RKO (cell line): ENCODE measurements around the gene CA10.
A peak's percentile ranks its signal among the peaks of the same experiment; 100 is the strongest.

ENCODE experiments used
- DNase-seq: peaks from one replicate; pipeline ENCODE4 v3.0.0-alpha.2; 2016; ENCODE audit warnings: low spot score

CA10 gene

DNA sequence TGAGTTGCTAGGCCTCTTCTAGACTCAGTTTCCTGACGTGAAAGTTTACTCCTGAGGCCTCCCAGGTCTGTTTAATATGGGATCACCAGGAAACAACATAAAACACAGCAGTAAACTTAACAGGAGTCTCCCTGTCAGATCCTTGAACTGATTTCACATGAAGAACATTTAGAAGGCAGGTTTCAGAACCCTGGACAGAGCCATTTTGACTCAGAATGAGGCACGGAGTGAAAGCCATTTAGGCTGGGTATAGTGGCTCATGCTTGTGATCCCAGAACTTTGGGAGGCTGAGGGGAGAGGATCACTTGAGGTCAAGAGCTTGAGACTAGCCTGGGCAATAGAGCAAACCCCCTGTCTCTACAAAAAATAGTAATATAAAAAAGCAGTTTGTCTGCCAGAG, 289.1 kb downstream of the CA10 start:
- DNase-seq: peak; percentile 55

DNA sequence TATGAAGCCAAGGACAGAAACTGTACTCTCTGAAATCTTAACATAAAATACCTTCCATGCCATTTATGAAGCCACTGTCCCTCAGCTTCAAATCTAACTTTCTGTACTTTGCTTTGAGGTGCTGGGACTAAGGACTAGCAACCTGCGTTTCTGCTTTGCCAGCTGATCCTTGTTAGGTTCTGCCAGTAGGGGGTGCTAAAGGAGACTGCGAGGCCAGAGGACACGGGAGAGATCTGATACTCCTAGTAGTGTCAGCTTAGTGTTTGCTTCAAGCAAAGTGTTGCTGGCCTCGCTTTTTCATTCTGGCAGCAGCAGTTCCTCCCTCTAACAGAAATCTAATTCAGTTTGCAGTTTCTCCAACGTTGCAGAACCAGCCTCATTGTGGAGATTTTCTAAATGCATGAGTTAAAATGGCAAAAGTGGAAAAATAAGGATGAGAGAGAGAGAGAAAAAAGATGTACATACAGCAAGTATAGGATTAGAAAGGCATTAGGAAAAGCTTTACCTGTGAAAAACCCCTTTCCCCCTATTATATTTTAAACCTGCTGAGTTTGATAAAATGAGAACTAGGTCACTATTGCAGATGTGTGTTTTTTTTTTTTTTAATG, 297.5 kb downstream of the CA10 start:
- DNase-seq: no peak

DNA sequence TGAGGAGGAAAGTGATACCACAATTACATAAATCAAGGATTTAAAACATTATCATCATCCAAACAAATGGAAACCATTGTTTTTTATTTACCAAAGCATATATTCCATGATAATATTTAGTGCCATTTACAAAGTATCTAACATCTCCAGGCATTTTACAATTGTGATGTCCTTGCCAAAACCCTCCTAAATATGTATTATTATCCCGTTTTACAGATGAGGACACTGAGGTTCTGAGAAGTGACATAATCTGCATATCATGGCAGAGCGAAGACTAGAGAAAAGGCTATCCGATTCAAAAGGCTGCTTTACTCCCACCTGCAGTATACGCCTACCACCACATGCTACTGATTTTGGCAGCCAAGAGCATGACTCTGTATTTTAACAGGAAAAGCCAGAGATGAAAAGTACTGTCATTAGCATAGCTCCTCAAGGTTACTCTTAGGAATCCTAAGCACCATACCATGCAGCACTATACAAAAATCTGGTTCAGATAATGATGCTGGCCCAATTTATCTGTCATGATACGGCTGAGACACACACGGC, 301.4 kb downstream of the CA10 start:
- DNase-seq: peak; percentile 10

DNA sequence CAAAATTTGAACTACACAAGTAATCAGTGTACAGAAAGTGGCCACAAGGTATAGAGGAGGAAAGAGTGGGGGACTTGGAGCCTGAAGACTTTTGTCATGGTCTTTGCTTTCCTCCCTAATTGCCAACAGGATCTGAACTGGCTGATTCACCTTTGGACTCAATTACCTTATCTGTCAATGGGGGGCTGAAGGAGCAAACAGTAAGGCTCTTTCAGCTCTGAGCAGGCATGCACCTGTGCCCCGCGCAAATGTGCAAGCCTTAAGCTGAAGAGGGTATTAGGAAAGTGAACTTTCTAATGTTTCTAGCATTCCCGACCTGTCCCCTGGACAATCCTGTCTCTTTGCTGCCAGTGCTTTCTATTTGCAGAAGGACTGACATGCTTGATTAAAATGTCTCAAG, 302.7 kb downstream of the CA10 start:
- no peak for DNase-seq

DNA sequence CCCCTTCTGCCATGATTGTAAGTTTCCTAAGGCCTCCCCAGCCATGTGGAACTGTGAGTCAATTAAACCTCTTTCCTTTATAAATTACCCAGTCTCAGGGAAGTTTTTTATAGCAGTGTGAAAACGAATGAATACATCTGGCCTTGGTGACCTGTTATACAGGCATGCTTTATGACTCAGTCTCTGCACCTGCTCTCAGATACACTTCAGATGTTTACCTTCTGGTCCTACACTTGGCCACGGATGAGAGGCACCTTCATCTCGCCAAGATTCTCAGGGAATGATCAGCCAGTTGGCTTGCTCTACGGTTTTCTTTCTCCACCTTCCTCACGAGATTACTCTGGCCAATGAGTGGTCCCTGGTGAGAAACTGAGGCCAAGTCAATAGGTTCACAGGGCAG, 304.7 kb downstream of the CA10 start:
- no peak for DNase-seq

DNA sequence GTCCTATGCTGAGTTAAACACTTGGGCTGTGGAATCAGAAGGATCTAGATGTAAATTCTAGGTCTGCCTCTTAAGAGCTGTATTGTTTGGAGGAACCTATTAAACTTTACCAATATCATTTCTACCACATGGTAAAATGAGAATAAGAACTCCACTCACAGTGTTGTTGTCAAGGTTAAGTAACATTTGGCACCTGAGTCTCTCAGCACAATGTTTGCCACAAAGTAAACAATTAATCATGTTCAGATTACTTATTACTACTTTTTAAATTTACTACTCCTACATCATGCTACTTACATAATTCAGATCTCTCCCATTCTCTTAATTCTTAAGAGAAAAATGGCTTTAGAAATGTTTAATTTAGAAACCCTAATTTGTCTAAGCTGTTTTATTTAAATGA, 305.9 kb downstream of the CA10 start:
- DNase-seq: no peak

DNA sequence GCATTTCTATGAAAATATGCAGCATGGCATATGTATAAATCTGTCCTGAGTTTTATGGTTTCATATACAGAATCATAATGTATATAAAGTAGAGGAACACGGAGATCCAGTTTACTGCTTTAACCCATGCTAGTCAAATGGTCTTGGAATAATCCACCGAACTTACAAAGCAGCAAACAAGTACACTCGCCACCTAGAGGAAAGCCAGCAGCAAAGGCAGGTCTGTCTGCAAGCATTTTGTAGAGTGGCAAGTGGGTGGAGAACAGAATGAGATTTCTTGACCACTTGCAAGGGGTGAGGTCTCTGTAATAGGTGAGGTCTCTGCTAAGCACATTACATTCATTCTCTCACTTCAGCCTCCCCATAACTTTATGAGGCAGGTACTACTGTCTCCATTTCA, 308.3 kb downstream of the CA10 start:
- DNase-seq: peak; percentile 36

DNA sequence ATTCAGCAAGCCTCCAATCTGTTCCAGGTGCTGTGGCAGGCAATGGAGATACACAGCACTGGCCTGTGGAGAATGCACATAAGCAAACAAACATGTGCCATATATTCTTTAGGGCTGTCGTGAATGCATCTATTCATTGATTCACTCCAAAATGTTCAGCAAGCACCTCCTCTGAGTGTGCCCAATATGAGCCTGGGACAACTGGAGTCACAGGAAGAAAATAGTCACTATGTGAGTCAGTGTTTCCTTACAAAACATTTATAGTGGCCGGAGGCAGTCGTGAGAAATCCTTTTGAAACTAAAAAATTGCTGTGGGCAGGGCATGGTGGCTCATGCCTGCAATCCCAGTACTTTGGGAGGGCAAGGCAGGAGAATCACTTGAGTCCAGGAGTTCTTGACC, 310.1 kb downstream of the CA10 start:
- peak; percentile 36 for DNase-seq

DNA sequence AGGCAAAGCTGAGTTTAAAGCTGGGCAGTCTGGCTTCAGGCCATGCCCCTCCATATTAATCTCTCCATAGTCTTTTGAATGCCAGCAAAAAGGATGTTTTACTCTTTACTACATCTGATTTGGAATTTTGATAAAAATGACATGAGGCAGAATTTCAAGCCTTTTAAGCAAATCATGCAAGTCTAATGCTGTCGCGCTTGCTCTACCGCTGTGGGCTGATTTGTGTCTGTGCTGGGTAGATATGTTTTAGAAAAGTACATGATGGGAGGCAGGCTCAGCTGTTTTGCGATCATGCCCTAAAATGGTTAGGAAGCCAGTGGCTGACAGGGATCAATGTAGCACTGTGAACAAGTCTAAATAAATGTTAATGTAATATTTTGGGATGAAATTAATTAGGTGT, 311.9 kb downstream of the CA10 start:
- no peak for DNase-seq

DNA sequence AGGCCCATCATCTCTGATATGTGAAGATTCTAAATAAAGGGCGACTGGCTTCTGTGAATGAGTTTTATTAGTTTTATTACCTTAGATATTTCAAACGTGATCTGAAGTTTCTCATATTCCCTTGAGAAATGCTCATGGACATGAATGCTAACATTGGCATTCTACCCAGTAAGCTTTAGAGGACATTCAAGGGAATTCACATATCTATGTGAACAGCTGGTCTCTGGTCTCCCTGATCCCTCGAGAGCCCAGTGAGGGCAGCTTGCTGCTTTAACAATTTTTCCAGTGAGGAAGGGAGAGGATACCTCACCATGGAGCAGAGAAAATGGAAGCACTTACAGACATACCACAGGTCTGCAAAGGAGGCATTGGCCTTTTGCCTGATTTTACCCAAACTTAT, 312.7 kb downstream of the CA10 start:
- DNase-seq: no peak

DNA sequence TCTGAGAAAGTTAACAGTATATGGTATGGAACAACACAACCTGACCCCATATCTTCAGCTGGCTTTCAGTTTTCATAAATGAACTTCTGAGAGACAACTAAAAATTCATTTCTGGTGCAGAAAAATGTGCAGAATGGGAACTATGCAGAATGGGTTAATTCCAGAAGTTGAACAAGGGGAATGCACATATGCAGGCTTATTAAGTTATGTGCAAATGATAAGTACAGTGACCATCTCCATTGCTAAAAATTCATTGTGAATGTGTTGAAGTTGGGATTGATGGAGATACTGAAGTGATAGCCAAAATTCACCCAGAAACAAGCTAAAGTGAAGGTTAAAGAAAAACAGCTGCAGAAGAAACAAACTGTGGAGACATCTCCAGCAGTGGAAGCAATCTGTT, 315.8 kb downstream of the CA10 start:
- DNase-seq: no peak

DNA sequence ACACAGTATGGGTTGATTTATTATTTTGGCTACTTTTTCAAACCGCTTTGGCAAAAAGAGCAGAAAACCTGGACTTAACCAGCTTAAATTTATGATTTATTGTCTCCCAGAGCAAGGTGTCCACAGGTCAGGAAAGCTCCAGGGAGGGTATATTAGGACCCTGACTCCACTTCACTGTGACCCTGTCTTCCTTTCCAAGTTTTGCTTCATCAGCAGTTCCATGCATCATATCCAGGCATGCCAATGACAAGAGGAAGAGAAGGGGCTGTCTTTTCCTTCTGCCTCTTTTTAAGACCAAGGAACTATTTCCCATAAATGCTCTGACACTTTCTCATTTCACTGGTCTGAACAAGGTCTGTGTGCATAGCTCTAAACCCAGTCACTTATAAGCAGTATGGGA, 316.8 kb downstream of the CA10 start:
- DNase-seq: no peak

DNA sequence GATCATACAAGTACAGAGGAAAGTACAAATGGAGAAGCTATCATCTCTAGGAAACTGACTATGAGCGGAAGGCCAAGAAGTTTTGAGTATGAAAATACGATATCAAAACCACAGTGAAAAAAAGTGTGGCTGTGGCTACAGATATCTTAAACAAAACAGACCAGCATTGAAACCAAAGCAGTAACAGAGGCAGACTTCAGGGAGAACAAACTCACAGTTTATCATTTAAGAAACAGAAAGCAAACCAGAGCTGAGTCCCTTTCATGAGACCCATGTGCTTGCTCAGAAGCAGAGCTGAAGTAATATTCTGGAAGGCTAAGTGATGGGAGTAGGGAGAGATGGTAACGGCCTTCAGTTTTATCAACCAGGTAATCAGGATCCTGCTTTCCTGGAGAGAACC, 317.8 kb downstream of the CA10 start:
- no peak for DNase-seq

DNA sequence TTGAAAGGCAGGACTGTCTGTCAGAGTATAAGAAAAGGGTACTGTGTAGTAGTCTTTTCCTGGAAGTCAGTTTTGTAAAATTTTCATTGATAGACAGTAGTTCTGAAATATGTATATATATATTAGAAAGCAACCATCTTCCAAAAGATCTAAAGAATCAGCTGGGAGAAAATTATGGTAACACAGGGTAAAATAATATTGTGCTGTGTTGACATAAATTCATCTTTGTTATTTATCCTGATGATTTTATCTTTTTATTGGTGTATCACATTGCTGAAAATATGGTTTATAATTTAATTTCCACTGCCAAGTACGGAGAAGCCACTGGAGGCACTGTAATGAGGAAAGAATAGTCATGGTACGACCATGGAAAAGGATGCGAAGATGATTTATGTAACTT, 324.9 kb downstream of the CA10 start:
- no peak for DNase-seq

DNA sequence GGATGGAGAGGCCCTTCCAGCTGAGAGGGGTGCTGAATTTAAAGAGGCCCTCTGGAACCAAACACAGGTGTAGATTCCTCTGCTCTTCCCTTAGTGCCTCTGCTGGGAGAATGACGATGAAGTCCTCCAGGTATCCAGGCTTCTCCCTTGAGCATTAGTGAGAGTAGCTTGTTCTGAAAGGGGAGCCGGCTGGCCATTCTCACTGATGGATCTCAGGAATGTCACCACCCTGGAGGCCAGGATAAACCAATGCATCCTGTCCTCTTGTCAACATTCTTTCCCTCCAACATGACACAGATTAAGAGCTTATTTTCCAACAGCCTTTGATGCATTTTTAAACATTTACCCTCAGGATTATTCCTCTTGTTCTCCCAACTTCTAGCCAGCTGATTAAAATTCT, 325.5 kb downstream of the CA10 start:
- no peak for DNase-seq

DNA sequence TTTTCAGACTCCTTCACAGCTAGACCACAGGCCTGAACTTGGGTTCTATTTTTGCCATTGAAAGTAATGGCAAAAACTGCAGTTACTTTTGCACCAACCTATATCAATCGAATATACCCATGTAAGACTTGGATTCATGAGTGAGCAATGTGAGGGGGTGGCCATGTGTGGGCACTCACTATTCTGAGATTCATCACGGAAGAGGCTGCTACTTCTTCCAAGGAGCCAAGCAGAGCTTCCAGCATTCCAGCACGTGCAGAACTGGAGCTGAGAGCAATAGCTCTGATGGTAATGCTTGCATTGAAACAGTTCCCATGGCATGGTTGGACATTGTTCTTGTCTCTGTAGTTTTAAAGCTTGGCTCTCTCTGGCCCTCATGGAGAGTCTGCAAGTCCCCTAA, 327.6 kb downstream of the CA10 start:
- DNase-seq: no peak

DNA sequence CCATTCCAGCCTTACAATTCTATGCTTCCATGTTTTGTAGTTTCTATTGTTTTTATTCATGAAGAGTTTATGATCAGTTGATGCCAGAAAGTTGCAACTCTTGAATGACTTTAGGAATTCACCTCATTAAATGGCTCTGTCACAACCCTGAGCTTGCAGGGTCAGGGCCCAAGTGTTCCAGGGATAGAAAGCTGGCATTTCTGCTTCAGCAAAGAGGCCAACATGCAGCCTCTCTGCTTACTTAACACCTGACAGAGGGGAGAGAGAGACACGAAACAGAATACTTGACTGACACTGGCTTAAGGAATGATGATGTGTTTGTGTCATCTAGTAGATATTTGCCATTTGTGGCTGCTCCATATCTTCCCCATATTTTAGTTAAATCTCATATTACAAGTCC, 328.1 kb downstream of the CA10 start:
- no peak for DNase-seq

DNA sequence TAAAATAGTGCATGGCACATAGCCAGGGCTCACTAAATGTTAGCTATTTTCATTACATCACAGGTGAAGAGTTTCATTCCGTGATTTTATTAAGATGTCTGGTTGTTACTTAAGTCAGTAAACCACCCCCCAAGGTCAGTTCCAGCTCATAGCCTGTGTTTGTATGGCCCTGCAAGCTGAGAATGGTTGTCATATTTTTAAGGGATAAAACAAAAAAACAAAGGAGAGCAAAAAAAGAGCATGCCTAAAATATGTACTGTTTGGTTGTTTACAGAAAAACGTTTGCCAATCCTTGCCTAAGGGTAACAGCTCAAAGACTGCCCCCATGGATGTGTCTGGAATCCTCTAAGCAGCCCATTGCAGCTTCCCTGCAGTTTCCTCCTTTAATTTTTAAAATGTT, 329.6 kb downstream of the CA10 start:
- DNase-seq: no peak

DNA sequence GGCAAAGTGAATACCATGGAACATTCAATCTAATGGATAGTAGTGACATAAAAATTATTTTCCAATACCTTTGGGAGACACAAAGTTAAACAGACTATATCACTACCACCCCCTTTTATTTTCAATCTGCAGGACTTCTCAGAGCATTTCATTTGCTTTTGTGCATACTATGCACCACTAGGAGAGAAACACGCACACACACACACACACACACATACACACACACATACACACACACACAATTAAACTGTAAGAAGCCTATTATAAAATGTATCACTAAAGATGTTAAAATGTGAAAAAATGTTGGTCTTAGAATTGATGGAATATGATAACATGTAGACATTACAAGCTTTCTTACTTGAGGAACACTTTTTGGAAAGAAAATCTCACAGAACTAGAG, 331.4 kb downstream of the CA10 start:
- DNase-seq: no peak

DNA sequence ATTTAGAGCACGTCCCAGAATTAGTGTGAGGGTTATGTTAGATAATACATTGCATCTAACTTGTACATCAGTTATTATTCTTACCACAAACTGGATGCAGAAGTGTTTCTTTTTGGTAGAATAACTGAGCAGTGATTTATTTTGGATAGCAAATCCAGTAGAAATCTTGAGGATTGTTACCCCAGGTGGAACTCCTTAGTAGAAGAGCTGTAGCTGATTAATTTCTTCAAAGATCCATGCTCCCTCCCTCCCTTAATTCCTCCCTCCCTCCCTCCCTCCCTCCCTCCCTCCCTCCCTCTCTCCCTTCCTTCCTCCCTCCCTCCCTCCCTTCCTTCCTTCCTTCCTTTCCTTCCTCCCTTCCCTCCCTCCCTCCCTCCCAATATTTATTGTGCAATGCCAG, 337.7 kb downstream of the CA10 start:
- no peak for DNase-seq

DNA sequence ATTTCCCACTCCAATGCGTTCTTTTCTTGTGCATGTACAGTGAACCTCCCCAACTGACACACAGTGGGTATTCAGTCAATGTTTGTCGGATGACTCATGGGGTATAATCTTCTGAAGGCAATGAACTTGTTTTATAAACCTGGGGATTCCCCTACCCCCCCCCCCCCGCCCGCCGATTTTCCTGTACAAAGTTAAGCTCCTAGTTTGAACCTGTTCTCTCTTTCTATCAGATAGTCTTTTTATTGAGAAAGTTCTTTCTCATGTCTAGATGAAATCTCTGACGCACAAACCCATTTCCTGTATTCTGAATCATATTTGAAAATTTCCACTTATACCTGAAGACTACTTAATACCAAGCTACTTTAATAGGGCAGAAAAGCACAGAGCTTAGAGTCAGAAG, 338.3 kb downstream of the CA10 start:
- no peak for DNase-seq

DNA sequence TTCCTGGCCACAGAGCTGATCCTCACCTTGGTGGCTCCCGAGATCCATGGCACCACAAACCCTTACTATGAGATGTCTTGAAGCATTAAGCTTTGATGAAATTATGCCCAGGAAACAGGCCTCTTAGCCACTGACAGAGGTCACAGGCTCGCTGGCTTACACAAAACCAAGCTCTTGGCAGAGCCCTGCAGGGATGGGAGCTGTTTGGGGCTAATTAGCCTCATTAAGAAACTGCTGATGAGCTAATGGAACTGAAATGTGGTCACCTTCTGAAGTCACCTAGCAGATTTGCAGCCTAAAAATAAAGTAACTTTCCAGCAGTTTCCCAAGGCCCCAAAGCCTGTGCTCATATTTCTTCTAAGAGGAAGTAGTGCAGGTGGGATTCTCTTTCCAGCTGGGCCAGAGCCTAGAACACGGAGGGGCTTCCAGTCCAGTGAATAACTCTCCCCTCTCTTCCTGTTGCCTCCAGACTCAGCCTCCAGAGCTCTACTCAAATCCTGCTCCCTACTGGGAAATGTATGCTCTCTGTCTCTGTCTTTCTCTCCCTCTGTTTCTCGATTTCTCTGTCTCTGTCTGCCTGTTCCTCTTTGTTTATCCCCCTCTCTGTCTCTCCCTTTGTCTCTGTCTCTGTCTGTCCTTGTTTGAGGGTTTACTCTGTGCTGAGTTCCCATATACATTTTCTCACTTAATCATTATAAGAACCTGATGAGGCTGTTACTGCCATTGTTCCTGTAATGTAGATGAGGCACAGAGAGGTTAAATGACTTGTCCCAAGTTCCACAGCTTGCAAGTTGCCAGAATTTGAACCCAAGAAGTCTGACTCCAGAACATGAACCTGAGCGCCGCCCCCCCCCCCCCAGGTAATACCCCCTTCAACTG, 338.9 kb downstream of the CA10 start:
- DNase-seq: no peak

DNA sequence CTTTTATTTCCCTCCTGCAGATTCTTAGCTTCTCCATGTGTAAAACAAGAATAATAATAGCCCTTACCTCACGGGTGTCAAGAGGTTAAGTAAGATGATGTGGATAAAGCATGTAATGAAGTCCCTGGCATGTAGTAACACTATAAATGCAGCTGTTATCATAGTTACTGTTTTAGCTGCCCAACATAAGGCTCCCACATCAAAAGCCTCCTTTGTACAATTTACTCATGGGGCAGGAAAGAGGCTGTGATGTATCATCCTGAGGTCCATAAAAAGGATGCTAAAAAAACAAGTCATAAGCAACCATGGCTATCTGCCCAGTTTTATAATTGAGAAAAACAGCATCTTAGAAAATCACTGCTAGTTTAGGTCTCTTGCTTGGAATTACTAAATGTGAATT, 339.7 kb downstream of the CA10 start:
- DNase-seq: no peak

DNA sequence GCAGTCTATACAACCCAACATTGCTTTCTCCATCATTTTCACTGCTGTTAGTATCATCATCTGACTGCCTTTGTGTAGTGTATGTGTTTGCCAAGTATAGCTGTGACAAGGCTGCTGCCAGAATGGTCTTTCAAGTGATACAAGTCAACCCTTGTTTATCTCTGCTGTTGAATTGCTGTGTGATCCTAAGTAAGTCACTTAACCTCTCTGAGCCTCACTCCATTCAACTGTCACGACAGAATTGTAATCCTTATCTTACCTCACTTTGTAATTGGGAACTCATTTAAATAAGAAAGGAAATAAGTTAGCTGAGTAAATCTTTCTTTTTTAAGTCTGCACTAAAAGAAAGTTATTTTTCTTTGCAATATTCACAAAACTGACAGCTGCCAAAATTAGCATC, 340.6 kb downstream of the CA10 start:
- DNase-seq: no peak
